ENCODE results near the gene TNFRSF18.

The TNFRSF18 gene

GRCh38 chr1:1226566-1227362 lies 20.4 kb upstream of the TNFRSF18 start:
- no peak for DNase-seq

GRCh38 chr1:1225913-1226312 lies 19.5 kb upstream of the TNFRSF18 start:
- no peak for DNase-seq

DNA sequence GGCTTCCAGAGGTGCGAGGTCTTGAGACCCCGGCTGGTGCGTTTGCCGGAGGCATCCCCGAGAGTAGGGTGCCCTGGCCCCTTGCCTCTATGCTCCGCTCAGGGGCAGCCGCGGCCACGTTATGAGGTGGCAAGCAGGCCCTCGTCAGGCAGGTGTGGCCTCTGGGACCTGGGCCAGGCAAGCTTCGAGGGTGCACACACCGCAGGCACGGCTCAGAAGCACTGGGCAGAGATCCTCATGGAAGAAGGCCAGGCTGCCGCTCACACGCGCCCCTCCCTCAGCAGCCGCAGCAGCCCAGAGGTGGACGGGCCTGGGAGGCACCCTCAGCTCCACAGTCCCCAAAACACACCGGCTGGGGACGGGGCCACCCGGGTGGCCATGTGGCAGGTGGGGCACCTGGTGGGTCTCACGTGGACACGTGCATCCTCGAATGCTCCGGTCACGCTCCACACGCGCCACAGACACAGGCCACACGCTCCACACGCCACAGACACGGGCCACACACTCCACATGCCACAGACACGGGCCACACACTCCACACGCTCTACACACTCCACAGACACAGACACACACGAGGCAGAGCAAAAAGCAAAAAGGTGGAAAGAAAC lies 18.9 kb upstream of the TNFRSF18 start:
- no peak for DNase-seq

DNA sequence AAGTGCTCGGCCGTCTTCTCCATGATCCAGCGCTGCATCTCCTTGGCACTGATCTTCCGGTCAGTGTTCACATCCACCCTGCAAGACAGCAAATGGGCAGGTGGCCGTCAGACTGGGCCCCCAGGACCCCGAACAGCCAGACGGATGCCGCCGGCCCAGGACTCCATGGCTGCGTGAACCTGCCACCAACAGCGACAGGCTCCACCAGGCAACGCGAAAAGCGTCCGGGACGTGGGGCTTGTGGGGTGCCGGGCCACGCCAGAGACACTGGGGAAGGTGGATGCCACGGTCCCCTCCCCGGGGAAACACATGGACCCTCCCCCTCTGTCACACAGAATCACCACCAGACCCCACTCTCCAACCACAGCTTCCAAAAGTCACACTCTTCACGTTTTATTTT lies 17.5 kb upstream of the TNFRSF18 start:
- no peak for DNase-seq

- DNase-seq = no peak
Measured at GRCh38 chr1:1223321-1223720, 16.9 kb upstream of the TNFRSF18 start.

DNA sequence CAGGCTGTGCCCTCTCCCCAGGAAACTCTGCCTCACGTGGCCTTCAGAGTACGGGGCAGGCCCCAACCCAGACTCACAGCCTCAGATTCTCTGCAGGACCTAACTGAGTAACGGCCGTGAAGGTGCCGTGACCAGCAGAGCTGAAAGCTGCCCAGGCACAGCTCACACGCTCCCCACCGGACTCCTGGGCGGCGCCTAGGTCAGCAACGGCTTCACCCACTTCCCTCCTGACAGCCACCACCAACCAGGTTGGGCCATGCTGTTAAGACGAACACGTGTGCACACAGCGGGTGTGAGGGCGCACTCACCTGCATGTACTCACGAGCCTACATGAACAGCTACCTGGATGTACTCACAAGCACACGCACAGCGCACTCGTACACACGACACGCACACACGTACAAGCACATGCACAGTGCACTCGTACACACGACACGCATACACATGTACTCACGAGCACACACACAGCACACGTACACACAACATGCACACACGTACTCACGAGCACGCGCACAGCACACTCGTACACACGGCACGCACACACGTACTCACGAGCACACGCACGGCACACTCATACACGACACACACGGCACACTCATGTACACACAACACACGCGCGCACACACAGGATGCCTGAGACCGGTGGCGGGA lies 16.3 kb upstream of the TNFRSF18 start:
- DNase-seq = no peak

GRCh38 chr1:1221887-1222574 lies 15.6 kb upstream of the TNFRSF18 start:
- no peak for DNase-seq

- no peak for DNase-seq
Measured at GRCh38 chr1:1220197-1220596, 13.8 kb upstream of the TNFRSF18 start.

- no peak for DNase-seq
Measured at GRCh38 chr1:1219341-1219740, 12.9 kb upstream of the TNFRSF18 start.

DNA sequence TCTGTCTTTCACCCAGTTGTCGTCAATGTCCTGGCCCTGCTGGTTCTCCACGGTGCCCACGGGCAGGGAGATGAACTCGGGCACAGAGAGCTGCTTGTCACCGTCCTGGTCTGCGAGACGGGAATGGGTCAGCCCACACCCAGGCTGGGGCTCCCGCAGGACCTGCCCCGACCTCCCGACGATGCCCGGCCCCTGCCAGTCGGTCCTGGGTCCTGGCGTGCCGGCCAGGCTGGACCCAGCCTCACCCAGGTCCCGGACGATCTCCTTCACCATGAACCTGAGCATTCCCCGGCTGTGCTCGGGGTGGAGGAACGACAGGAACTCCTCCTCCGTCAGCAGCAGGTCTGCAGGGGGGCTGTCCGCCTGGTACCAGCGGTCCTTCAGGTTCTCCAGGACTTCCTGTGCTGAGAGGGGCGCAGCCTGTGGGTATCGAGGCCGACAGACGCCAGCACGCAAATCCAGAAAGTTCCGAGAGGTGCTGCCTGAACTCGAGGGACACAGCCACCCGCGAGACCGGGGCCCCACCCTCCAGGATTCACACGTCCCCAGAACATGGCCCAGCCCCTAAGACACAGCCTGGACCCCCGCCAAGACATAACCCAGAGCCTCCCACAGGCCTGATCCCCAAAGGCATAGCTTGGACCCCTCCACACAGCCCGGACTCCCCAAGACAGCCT lies 12.3 kb upstream of the TNFRSF18 start:
- no peak for DNase-seq

DNA sequence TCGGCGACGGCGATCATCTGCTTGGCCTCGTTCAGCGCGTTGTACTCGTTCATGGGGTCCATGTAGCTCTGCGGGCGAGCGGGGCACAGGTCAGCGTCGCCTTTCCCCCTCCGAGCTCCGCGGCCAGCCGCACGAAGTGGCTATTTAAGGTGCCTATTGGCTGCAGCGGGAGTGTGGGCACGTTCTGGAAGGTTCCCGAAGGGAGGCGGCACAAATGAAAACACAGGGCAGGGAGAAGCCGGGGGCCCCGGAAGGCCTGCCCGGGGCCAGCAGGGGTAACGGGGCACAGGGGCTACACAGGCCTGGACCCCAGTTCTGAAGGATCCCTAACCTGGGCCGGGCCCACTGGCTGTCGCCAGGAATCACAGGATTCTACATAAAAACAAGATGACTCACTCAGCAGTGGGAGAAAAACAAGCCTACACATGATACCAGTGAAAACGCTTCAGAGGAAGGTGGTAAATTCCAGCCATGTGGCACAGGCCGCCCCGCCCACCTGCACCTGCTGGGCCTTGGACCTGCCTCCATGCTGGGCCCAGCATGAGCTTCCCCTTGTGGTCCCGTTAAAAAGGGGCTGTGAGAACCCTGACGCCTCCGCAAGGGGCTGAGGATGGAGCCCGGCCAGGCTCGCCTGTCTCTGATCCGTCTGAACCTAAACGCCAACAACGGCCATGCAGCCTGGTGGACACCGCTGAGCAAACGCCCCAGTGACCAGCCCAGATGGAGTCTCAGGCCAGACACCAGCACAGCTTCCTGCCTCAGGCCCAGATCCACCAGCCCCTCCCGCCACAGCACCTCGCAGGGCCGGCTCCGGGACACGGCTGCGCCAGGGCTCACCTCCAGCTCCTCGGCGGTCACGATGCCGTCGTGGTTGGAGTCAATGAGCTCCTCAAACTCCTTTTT lies 11.5 kb upstream of the TNFRSF18 start:
- no peak for DNase-seq

- no peak for DNase-seq
Measured at GRCh38 chr1:1216770-1217620, 10.6 kb upstream of the TNFRSF18 start.

DNA sequence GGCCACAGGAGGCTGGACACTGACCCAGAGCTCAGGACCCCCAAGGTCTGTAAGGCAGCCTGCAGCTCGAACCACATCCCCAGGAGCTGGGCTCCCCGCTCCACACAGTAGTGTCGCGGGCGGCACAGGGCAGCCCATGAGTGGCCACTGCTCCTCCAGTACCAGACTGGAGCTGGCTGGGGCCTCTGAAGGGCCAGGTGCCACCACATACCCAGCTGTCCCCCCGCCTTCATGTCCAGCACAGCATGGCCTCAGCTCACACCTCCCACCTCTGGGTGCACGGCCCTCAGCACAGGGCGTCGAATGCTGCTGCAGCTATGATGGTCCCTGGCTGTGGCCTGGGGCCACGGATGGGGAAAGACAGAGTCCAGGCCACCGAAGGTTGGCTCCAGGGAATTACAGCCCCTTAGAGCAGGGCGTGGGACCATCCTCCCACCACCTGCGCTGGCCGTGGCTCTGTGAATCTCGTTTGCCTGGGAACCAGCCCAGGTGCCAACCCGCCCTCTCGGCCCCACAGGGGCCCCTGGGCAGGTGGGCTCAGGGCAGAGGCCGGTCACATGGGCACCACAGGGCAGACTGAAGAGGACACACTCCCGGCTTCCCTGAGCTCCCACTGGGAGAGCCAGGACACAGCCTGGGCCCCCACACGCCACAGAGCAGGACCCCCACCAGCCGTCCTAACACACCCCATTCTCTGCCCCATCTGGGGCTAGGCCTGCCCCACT lies 9.7 kb upstream of the TNFRSF18 start:
- no peak for DNase-seq

GRCh38 chr1:1215080-1215676 lies 8.8 kb upstream of the TNFRSF18 start:
- no peak for DNase-seq

DNA sequence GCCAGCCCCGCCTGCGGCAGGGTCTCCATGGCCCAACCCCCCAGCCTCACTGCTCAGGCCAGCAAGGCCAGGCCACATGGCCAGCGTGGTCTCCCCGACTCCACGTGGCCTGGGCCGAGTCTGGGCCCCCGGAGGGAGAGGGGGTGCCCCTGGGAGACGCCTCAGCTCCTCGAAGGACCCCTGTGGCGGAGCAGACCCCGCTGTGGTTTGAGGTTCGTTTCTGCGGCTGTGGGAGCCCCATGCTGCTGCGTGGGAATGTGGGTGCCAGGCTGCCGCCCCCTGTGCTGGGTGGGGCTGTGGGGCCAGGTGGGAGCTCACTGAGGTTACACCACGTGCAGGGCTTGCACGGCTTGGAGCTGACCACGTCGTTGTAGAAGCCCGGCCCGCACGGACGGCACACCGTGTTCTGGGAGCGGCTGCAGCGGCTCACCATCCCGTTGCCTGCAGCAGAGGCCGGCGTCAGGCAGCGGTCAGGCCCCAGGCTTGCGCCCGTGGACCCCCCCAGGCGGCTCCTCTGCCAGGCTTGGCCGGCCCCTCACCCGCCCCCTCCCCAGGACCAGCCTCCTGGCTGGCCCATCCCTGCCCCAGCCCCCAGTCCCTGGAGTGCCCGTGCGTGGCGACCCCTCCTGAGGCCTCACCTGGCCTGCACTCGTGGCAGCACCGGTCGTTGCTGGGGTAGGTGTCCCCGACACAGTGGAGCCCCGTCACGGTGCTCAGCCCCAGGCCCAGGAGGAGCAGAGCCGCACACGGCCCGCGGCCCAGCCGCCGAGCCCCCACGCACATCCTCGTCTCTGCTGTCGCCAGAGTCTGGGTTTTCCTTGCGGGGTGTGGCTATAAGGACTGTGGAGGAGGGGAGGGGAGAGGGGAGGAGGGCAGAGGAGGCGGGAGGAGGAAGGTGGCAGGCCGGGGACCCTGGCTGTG lies 7.2 kb upstream of the TNFRSF18 start, which contains the start of gene TNFRSF4:
Gene TNFRSF4 (minus strand): TSS at position 809 of the 921 bp plus-strand sequence. CDS start 26 bp downstream, at position 783.
- DNase-seq = no peak

- peak; percentile 82 for DNase-seq
Measured at GRCh38 chr1:1212780-1213344, 6.5 kb upstream of the TNFRSF18 start.

DNA sequence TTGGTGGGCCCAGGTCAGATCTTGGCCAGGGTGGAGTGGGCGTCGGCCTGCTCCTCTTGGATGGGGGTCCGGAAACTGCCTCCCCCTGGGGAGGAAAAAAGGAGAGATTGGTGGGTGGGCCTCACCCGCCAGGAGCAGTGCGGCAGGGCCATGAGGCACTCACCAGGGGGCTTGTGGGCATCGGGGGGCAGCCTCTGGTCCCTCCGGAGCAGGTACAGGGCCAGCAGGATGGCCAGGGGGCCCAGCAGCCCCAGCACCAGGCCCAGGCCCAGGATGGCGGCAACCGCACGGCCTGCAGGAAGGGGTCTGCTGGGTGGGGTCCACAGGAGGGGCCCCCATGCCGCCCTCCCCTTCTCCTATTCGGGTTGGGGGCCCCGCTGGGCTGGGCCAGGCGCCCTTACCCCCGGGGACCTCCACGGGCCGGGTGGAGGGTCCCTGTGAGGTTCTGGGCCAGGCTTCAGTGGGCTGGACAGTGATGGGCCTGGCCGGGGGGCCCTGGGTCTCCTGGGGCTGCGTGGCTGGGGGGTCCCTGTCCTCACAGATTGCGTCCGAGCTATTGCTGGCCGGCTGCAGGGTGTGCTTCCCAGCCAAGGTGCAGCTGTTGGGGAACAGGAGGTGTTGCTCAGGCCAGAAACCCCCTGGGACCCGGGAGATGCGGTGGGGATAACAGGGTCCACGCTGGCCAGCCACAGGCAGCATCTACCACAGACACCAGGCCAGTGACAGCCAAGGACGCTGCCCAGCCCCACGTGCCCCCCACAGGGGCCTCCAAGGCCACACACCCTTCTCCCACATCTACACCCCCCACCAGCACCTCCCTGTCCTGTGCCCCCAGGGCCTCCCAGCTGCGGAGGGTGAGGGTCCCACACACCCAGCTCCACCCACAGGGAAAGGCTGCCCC lies 5.4 kb upstream of the TNFRSF18 start:
- DNase-seq = no peak

Measured in hematopoietic multipotent progenitor cell treated with erythropoietin and hydrocortisone succinate and interleukin-3 and kit ligand, for 4 days (in vitro differentiated cells).